GM18526 (cell line): Measurements from ENCODE around the gene BCLAF1.

Experiments used
- POLR2A ChIP-seq: IDR thresholded peaks from 3 replicates; pipeline ENCODE4 v1.6.1; 2011; ENCODE audit not compliant: insufficient read length; ENCODE audit errors: extremely low read depth

The BCLAF1 gene

DNA sequence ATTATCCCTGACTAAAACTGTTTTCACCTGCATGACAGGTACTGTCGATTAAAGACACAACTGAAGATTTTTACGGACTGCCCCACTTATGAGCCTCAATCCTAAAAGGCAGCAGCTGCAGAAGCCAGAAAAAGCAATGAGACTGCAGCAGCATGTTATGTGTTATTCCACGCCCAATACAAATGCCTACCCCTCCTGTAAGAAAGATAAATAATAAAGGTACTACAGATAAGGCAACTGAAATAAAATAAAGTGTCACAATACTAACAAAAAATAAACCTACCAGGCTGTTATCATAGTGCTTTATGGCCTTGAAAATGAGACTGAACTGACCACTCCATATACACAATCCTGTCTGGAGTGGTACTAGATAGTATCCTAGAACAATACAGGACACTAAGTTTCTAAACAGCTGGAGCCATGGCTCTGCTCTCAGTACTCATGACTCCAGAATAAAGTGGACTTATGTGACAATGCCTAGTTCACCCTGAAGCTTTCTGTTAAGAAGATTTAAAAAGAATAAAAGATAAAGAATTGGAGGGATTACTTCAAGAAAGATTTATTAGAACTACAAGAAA, 9.5 kb downstream of the BCLAF1 start:
- TF ChIP-seq POLR2A = no peak

DNA sequence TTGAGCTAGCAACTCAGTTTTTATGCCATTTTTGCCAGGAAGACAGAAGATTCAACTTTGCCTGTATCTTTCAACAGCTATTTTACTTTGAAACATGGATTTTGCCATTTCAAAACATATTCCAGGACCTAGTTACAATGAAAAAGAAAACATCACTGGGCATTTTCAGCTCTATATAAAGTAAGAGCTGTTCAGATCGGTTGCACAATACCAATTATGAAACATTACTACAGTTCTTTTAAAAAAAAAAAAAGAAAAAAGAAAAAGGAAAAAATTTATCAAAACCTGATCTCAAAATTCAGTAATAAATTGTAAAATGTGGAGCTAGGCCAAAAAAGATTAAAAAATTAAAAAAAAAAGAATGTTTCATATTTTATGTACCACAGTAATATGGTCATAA, 15.6 kb downstream of the BCLAF1 start:
- TF ChIP-seq POLR2A = no peak

DNA sequence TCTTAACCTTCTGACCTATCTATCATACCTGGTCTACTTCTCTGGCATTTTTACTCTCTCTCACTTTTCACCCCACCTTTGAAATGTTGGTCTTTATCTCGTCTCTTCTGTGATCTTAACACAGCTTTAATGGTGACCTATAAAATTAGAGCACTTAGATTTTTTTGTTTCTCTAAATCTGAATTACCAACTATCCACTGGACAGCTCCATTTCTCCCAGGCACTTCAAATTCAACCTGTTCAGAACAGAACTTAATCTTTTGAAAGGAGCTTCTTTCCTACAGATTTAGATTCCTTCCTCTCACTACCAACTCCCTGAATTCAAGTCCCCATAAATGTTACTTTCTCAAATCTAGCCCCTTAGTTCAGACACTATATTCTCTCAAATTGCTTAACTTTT, 24.5 kb downstream of the BCLAF1 start:
- no peak for TF ChIP-seq POLR2A

DNA sequence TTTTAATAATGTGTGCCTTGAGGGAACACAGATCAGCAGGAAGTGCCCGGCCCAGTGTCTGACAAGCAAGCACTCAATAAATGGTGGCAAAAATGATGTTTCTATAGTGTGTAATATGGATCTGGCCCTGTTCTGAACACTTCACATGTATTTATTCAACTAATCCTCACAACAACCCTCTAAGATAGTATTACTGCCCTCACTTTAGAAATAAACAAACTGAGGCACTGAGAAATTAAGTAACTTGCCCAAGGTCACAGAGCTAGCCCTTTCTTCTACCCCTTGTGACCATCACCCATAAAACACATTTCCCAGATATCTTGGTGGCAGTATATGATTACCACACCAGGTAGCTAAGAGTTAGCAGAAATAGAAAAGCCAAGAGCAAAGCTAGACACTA, 26.7 kb downstream of the BCLAF1 start:
- no peak for TF ChIP-seq POLR2A

DNA sequence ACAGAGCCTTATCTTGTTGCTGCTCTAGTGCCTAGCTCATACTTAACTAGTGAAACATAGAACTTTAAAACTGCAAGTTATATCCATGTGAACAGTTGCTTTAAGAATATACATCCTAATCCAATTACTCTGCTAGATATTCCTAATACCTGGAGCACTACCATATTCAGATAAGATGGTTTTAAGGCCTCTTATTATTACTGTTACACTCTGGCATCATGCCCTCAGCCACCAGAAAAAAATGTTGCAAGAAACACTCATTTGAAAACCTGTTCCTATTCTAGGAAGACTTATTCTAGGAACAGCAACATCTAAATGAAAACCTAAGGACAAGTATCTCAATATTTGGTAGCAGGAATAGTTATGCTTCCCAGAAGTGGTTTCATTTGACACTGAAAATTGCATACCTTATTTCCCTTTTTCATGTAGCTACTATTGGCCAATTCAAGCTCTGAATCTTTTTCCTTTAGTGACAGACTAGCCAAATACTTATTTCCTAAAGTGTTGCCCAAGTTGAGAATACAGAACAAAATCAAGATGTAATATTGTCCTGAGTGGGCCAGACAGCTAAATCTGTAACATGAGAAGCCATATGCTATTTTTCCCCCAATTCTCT, 34.7 kb downstream of the BCLAF1 start:
- no peak for TF ChIP-seq POLR2A

DNA sequence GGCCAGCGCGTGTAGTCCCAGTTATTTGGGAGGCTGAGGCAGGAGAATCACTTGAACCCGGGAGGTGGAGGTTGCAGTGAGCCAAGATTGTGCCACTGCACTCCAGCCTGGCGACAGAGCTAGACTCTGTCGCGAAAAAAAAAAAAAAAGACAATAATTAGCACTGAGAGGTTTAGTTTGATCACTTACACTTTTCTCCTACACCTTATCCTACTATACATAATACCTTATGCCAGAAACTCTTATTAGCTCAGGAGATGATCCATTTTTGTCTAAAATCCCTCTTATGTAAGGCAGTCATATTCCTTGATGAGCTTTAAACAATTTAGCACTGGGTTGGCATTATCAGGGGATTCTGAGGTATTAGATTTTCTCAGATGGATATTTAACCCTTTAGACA, 35.9 kb downstream of the BCLAF1 start:
- TF ChIP-seq POLR2A = no peak

DNA sequence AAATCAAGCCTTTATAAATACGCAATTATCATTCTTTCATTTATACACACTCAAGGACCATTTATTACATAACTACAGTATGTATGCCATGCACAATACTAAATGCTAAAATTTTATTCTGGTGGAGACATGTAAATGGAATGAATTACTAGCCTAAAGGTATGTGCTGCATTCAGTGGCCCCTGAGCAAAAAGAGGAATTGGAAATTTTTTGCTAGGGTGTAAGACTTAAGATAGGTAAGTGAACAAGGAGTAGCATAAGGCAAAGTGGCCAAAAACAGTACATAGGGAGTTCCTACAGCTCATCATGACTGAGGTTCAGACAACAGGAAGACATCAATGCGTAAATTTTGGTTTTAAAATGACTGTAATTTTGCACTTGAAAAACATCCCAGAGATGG, 37.2 kb downstream of the BCLAF1 start:
- TF ChIP-seq POLR2A = no peak

DNA sequence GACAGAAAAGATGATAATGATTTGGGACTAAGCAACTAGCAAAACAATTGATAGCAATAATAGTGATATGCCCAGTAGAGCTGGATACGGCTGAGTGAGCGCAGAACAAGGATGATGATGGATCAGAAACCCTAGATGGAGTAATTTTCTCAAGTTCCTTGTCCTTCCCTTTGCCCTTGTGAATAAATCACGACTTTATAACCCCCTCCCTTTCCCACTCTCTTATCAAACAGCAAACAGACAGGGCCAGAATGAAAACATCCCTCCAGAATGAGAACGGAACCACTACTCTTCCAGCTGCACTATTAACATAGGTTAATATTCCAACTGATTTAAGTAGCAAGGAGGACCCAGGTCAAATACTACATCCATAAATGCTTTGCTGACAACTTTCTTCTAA, 38.3 kb downstream of the BCLAF1 start:
- no peak for TF ChIP-seq POLR2A

DNA sequence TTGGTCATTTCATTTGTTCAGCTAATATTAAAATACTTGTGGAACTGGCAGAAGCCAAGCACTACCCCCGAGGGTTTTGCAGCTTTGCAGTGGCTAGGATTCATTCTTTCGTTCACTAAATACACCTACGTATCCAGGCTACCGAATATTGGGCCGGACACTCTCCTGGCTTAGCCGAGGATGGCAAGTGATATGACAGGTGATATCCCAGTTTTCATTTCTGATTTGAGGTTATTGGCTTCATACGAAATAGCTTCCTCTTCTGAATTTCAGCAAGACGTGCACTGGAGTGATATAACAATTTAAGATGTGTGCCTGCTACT, 39.0 kb downstream of the BCLAF1 start:
- TF ChIP-seq POLR2A = no peak

DNA sequence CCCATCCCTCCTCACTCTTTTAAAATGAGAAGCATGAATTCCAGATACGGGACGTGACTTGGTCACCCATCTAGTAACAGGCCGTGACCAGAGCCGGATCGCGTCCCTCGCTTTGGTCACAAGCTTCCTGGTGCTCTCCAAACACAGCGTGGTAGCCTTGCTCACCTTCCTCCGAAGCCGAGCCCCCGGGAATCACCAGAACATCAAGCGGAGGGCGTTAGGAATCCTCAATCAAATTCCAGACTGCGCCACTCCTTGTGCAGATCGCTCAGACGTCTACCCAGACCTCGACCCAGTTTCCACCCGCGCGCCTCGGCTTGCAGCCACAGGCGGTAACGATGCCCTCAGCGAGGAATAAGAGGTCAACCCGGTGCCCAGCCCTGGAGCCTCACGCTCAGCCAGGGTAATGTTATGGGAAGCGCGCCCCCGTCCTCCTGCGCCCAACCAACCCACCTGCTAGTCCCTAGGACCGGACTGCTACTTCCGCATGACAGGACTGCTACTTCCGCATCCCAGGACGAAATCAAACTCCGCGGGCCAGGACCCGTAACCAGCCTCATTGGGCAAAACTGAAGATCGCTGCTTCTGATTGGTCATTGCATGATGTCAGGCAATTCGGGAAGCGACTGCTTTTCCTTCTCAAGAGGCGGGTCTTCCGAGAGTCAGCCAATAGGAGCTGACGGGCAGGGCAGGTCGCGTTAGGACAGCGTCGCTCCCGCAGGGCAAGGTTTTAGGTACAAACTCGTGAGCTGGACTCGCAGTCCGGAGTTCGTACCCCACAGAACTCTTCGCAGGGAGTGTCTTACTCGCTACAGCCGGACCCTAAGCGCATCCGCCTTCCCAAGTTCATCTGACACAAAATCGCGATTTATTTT, 39.6 kb downstream of the BCLAF1 start, which contains the start of gene MTFR2:
MTFR2 (minus strand) TSS at position 501 of the 875 bp plus-strand sequence. CDS start 1,212 bp downstream, outside the sequence.
- peak; percentile 77 for TF ChIP-seq POLR2A

DNA sequence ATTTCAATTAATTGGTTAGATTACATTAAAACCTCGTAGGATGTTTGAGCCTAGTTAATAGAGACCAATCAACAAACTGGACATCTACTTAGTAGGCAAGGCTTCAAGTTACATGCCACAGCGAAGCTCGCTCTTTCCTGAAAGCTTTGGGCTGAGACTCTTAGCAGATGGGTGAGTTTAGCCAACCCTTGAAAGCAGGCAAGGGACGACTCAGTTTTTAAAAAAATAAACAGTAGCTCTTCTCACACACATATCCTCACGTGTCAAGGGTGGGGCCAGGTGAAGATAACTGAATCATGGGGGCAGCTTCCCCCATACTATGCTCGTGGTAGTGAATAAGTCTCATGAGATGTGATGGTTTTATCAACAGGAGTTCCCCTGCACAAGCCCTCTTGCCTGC, 40.3 kb downstream of the BCLAF1 start:
- no peak for TF ChIP-seq POLR2A

DNA sequence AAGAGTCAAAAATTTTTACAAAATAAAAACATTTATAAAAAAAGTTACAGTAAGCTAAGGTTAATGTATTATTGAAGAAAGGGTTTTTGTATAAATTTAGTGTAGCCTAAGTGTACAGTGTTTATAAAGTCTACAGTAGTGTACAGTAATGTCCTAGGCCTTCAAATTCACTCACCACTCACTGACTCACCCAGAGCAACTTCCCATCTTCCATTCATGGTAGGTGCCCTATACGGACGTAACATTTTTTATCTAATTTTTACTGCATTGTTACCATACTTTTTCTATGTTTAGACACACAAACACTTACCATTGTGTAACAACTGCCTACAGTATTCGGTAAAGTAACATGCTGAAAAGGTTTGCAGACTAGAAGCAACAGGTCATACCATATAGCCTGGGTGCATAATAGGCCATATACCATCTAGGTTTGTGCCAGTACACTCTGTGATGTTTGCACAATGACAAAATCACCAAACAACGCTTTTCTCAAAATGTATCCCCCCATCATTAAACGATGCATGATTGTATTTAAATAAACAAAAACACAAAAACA, 45.5 kb downstream of the BCLAF1 start:
- TF ChIP-seq POLR2A = no peak

DNA sequence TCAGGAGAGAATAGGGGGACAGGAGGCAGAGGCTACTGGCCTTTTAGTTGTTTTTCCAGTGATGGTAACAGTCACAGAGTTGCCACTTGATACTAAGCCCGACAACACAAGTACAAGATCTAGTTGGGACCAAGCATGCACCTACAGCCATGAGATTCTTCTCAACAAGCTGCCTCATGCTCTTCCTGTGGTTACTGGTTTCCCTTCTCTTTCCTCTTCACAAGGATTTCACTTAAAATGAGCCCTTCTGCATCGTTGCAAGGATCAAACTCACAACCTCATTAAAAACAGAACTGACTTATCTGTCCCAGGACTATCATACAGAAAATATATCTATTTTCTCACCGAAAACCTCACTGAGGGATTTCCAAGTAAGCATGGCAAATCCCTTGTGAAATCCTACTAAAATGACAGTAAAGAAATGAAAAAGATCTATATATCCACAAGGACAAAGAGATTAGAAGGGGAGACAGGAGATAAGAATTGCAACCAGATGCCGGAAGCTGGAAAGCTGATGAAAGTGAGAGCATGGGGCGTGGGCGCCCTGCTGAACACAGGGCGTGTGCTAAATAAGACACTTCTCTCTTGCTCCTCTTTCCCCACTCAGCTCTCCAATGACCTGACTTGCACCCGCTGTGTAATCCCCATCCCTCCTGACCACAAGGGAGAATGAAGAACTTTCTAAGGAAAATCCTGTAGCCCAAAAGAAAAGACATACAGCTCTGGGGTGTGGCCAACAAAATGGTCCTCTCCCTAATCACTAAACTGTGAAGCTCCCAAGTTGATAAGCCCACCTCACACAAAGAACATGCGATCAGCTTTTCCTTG, 53.0 kb downstream of the BCLAF1 start:
- no peak for TF ChIP-seq POLR2A

DNA sequence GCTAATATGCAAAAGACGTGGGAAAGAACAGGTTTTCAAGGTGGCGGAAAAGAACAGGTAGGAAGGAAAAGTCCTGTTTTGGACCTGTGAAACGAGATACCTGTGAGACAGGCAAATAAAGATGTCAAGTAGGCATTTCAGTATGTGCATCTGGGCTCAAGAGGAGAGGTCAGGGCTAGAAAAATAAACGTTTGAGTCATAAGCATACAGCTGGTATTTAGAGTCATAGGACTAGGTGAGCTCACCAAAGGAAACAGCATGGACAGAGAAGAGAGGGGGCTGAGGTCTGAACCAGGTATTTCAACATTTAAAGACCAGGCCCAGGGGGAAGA, 54.4 kb downstream of the BCLAF1 start:
- no peak for TF ChIP-seq POLR2A

DNA sequence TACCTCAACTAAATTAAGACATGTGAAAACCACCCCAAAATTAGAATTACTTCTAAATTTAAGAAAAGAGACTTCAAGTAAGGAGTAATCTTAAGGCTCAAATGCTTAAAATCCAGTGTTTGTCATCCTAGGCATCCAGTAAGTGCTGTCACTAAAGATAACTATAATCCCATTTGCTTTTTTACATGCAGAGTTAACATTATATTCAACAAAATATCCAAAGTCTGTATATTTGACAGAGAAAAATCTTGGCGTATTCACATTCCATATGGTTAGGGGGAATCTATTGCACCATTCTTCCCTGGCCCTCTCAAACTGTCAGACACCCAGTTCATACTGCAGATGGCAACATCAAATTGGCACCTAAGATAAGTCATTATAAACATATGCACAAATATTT, 56.9 kb downstream of the BCLAF1 start:
- no peak for TF ChIP-seq POLR2A
